IMR-90 (cell line): ENCODE data around the gene DNAH5. TPM values are rescaled to one million over a fixed set of nuclear protein-coding genes. Genes with fewer than 3 reads are reported as not detected.

ENCODE experiments used
- ATAC-seq: fragments of 200-7000 bp; cut with Tn5 transposase; 2 replicates; pipeline ENCODE4 v1.9.1; 2020; ENCODE audit warnings: low read depth, mild to moderate bottlenecking, moderate library complexity
- BruUV-seq: library from RNA; stranded (reverse); fragments of 400-500 nt; replicated peaks from 2 replicates; lab custom pipeline; 2021; lab: Mats Ljungman, UMichigan
- CTCF ChIA-PET: fragments of 300-600 bp; formaldehyde crosslinking; extraction: SDS; loops from one replicate; lab custom pipeline; 2021; ENCODE audit warnings: antibody characterized with exemption; lab: Yijun Ruan, JAX
- POLR2A ChIA-PET: fragments of 300-600 bp; sonication (Branson Sonifier 250); formaldehyde crosslinking; loops from one replicate; lab custom pipeline; 2022; ENCODE audit warnings: antibody characterized with exemption; ENCODE audit not compliant: unreplicated experiment; lab: Charles Lee
- DNase-seq: peaks from one replicate; pipeline ENCODE4 v3.0.0; 2013
- H2AFZ ChIP-seq: replicated peaks from 2 replicates; pipeline ENCODE3; 2013; ENCODE audit warnings: low read length, mild to moderate bottlenecking; ENCODE audit not compliant: poor library complexity
- H2AK5ac ChIP-seq: 2 replicates; pipeline ENCODE4 v1.6.1; 2013; ENCODE audit warnings: low read depth, low read length, inconsistent platforms
- H2AK9ac ChIP-seq: replicated peaks from 2 replicates; pipeline ENCODE3; 2013; ENCODE audit warnings: mild to moderate bottlenecking, low read depth, low read length, moderate library complexity; ENCODE audit not compliant: poor library complexity
- H2BK120ac ChIP-seq: 2 replicates; pipeline ENCODE4 v1.6.1; 2013; ENCODE audit warnings: low read depth, low read length, inconsistent platforms
- H2BK15ac ChIP-seq: 3 replicates; pipeline ENCODE4 v1.6.1; 2013; ENCODE audit warnings: low read depth, low read length, inconsistent platforms
- H2BK20ac ChIP-seq: 2 replicates; pipeline ENCODE4 v1.6.1; 2013; ENCODE audit warnings: low read depth, mild to moderate bottlenecking, inconsistent platforms, low read length, moderate library complexity
- H2BK5ac ChIP-seq: 2 replicates; pipeline ENCODE4 v1.6.1; 2013; ENCODE audit warnings: mild to moderate bottlenecking, low read depth, low read length, inconsistent platforms; ENCODE audit not compliant: poor library complexity, severe bottlenecking
- H3K14ac ChIP-seq: replicated peaks from 2 replicates; pipeline ENCODE4 v1.6.1; 2013; ENCODE audit warnings: low read depth, low read length, inconsistent platforms
- H3K18ac ChIP-seq: 2 replicates; pipeline ENCODE4 v1.6.1; 2013; ENCODE audit warnings: low read depth, low read length, control low read depth
- H3K23ac ChIP-seq: 2 replicates; pipeline ENCODE4 v1.6.1; 2013; ENCODE audit warnings: low read depth, low read length, inconsistent platforms
- H3K27ac ChIP-seq: 2 replicates; pipeline ENCODE4 v1.5.1; 2013; ENCODE audit warnings: mild to moderate bottlenecking, control low read depth, low read length; ENCODE audit not compliant: insufficient read depth
- H3K27me3 ChIP-seq: 2 replicates; pipeline ENCODE4 v1.6.1; 2013; ENCODE audit warnings: low read length; ENCODE audit not compliant: control insufficient read depth, insufficient read depth
- H3K36me3 ChIP-seq: 2 replicates; pipeline ENCODE4 v1.6.1; 2013; ENCODE audit warnings: low read length, mixed read lengths; ENCODE audit not compliant: control insufficient read depth, insufficient read depth
- H3K4ac ChIP-seq: 2 replicates; pipeline ENCODE4 v1.6.1; 2013; ENCODE audit warnings: low read depth, low read length, inconsistent platforms
- H3K4me1 ChIP-seq: 2 replicates; pipeline ENCODE4 v1.6.1; 2013; ENCODE audit warnings: low read length, mixed read lengths; ENCODE audit not compliant: control insufficient read depth, insufficient read depth
- H3K4me2 ChIP-seq: 2 replicates; pipeline ENCODE4 v1.6.1; 2013; ENCODE audit warnings: low read depth, mild to moderate bottlenecking, control low read depth, low read length, moderate library complexity
- H3K4me3 ChIP-seq: 2 replicates; pipeline ENCODE4 v1.5.1; 2013; ENCODE audit warnings: low read depth, mild to moderate bottlenecking, control low read depth, low read length, moderate library complexity; ENCODE audit not compliant: insufficient read depth
- H3K56ac ChIP-seq: 2 replicates; pipeline ENCODE4 v1.6.1; 2013; ENCODE audit warnings: low read length, inconsistent platforms; ENCODE audit not compliant: insufficient read depth; ENCODE audit errors: extremely low read depth
- H3K79me1 ChIP-seq, 2 experiments: 2 replicates each; pipeline ENCODE4 v1.6.1; 2013; ENCODE audit warnings: low read length in 2 of 2, inconsistent platforms in 1 of 2, low read depth in 1 of 2
- H3K9ac ChIP-seq: 2 replicates; pipeline ENCODE4 v1.6.1; 2013; ENCODE audit warnings: low read depth, low read length, control low read depth
- H3K9me1 ChIP-seq: 2 replicates; pipeline ENCODE4 v1.6.1; 2013; ENCODE audit warnings: low read length, inconsistent platforms; ENCODE audit not compliant: insufficient read depth
- H3K9me3 ChIP-seq: 2 replicates; pipeline ENCODE4 v1.6.1; 2013; ENCODE audit warnings: low read length; ENCODE audit not compliant: control insufficient read depth, insufficient read depth
- H4K20me1 ChIP-seq: 2 replicates; pipeline ENCODE4 v1.6.1; 2013; ENCODE audit warnings: low read length, inconsistent platforms; ENCODE audit not compliant: insufficient read depth
- H4K5ac ChIP-seq: 2 replicates; pipeline ENCODE4 v1.6.1; 2013; ENCODE audit warnings: mild to moderate bottlenecking, low read depth, low read length, control low read depth
- H4K8ac ChIP-seq, 2 experiments: 2 replicates each; pipeline ENCODE4 v1.6.1; 2013; ENCODE audit warnings: low read depth in 2 of 2, low read length in 2 of 2, control low read depth in 1 of 2, inconsistent platforms in 1 of 2
- H4K91ac ChIP-seq: 2 replicates; pipeline ENCODE4 v1.6.1; 2013; ENCODE audit warnings: low read depth, low read length, inconsistent platforms; ENCODE audit not compliant: insufficient read depth
- BHLHE40 ChIP-seq: fragments of 150-350 bp; IDR thresholded peaks from 2 replicates; pipeline ENCODE4 v1.6.1; 2016; ENCODE audit warnings: mild to moderate bottlenecking, low read depth, low read length
- CEBPB ChIP-seq: IDR thresholded peaks from 2 replicates; pipeline ENCODE4 v1.6.1; 2012; ENCODE audit warnings: low read depth, low read length, improper control_type of control experiment
- CHD1 ChIP-seq: IDR thresholded peaks from 2 replicates; pipeline ENCODE4 v1.6.1; 2012; ENCODE audit warnings: low read depth, low read length, improper control_type of control experiment
- CTCF ChIP-seq: conservative IDR thresholded peaks from 2 replicates; pipeline ENCODE4 v1.5.1; 2012; ENCODE audit warnings: mild to moderate bottlenecking, low read depth, low read length, improper control_type of control experiment
- ELK1 ChIP-seq: fragments of 150-350 bp; IDR thresholded peaks from 2 replicates; pipeline ENCODE4 v1.6.1; 2016; ENCODE audit warnings: low read depth, mild to moderate bottlenecking, low read length, moderate library complexity, borderline replicate concordance
- FOS ChIP-seq: fragments of 150-350 bp; IDR thresholded peaks from 2 replicates; pipeline ENCODE4 v1.6.1; 2016; ENCODE audit warnings: low read depth, low read length
- MAFK ChIP-seq: IDR thresholded peaks from 2 replicates; pipeline ENCODE4 v1.6.1; 2012; ENCODE audit warnings: low read depth, low read length, improper control_type of control experiment
- MAZ ChIP-seq: IDR thresholded peaks from 2 replicates; pipeline ENCODE4 v1.6.1; 2012; ENCODE audit warnings: low read depth, mild to moderate bottlenecking, low read length, improper control_type of control experiment, moderate library complexity, borderline replicate concordance
- MXI1 ChIP-seq: IDR thresholded peaks from 2 replicates; pipeline ENCODE4 v1.6.1; 2012; ENCODE audit warnings: low read depth, mild to moderate bottlenecking, low read length, moderate library complexity, borderline replicate concordance
- NFE2L2 ChIP-seq: fragments of 150-350 bp; IDR thresholded peaks from 2 replicates; pipeline ENCODE4 v1.6.1; 2016; ENCODE audit warnings: low read depth, mild to moderate bottlenecking, low read length
- POLR2A ChIP-seq: IDR thresholded peaks from 2 replicates; pipeline ENCODE4 v1.6.1; 2012; ENCODE audit warnings: mild to moderate bottlenecking, low read depth, low read length
- RAD21 ChIP-seq: IDR thresholded peaks from 2 replicates; pipeline ENCODE4 v1.6.1; 2012; ENCODE audit warnings: low read length, improper control_type of control experiment
- RCOR1 ChIP-seq: IDR thresholded peaks from 2 replicates; pipeline ENCODE4 v1.6.1; 2012; ENCODE audit warnings: mild to moderate bottlenecking, low read length, improper control_type of control experiment; ENCODE audit not compliant: insufficient replicate concordance
- RFX5 ChIP-seq: IDR thresholded peaks from 2 replicates; pipeline ENCODE4 v1.8.0; 2012; ENCODE audit warnings: low read depth, mild to moderate bottlenecking, low read length, moderate library complexity
- SMC3 ChIP-seq: fragments of 150-350 bp; IDR thresholded peaks from 2 replicates; pipeline ENCODE4 v1.6.1; 2016; ENCODE audit warnings: low read depth, mild to moderate bottlenecking, antibody characterized with exemption, low read length, moderate library complexity
- USF2 ChIP-seq: fragments of 150-350 bp; IDR thresholded peaks from 2 replicates; pipeline ENCODE4 v1.6.1; 2017; ENCODE audit warnings: mild to moderate bottlenecking, antibody characterized with exemption, low read length, low read depth
- WGBS, 2 experiments: methylation state at CpG; one replicate each; pipeline versions ENCODE4 v1.1.5 to v1.1.7; 2013; ENCODE audit warnings: missing lambda C conversion rate in 2 of 2; ENCODE audit not compliant: insufficient read length in 1 of 2; ENCODE audit errors: extremely low coverage in 2 of 2; 5-methylcytosine and 5-hydroxymethylcytosine counted together
- dilution Hi-C: fragments of 300-500 bp; cut with HindIII; formaldehyde crosslinking; loops from one replicate; pipeline ENCODE4 v1.14.3; 2018; ENCODE audit warnings: low sequenced_read_pairs; ENCODE audit not compliant: unreplicated experiment
- in situ Hi-C: fragments of 300-500 bp; cut with MboI; formaldehyde crosslinking; loops from 3 replicates; pipeline ENCODE4 v1.14.3; 2019; ENCODE audit warnings: low sequenced_read_pairs, inconsistent platforms, mixed read lengths
- intact Hi-C: fragments of 100-400 bp; cut with micrococcal nuclease; formaldehyde crosslinking; loops from 2 replicates; pipeline ENCODE4 v1.10.0; 2022
- polyA plus RNA-seq, 3 experiments: library from polyadenylated mRNA; depleted of rRNA; stranded (reverse); fragments of >200 nt; gene quantifications; 2 replicates each; pipeline ENCODE4 v1.2.3, GENCODE V29; 2012; ENCODE audit warnings: low replicate concordance in 1 of 3
- total RNA-seq: library from RNA; depleted of rRNA; stranded (reverse); fragments of >200 nt; gene quantifications from 2 replicates; pipeline ENCODE4 v1.2.3, GENCODE V29; 2012

Gene DNAH5
- total and polyA plus RNA-seq, 2 of the 4 experiments (the other 2 are of a cell fraction): 1.9 to 4.3 TPM

- CTCF ChIA-PET: no interaction called here
- H3K9me3 ChIP-seq: no peaks in the 10 kb centered on the region
- no TSS peak for BruUV-seq
- no peak overlapping the region for H3K18ac ChIP-seq
- H4K20me1 ChIP-seq: no peaks in the 10 kb centered on the region
- no peak overlapping the region for H2BK20ac ChIP-seq
- intact Hi-C loops: no loop called here
- DNase-seq: no peak
- H4K5ac ChIP-seq: no peak overlapping the region
- ATAC-seq: peak; percentile 51
- no peak overlapping the region for H3K56ac ChIP-seq
- no peak overlapping the region for H2BK5ac ChIP-seq
- H3K9me1 ChIP-seq: no peaks in the 10 kb centered on the region
- no peak overlapping the region for H4K8ac ChIP-seq
- H2BK15ac ChIP-seq: no peak overlapping the region
- H3K9ac ChIP-seq: no peak overlapping the region
- no peak overlapping the region for H3K23ac ChIP-seq
- no peak overlapping the region for H3K4me2 ChIP-seq
- H3K27ac ChIP-seq: no peak overlapping the region
- H3K36me3 ChIP-seq: peaks cover 10% of the 10 kb centered on the region
- no peak overlapping the region for H2BK120ac ChIP-seq
- no peak overlapping the region for H2AK5ac ChIP-seq
- H3K4ac ChIP-seq: no peak overlapping the region
- POLR2A ChIA-PET: no interaction called here
- WGBS, 2 experiments: no CpG with 5 or more reads among the region's 2 CpGs
- H3K4me1 ChIP-seq: no peaks in the 10 kb centered on the region; the same call in 1 of the 2 replicates
- H3K4me3 ChIP-seq: no peak overlapping the region
- no peak overlapping the region for H2AK9ac ChIP-seq
- no peaks in the 10 kb centered on the region for H3K79me1 ChIP-seq
- TF ChIP-seq CEBPB (no peak), CHD1 (no peak), FOS (no peak), RFX5 (no peak), RAD21 (no peak), ELK1 (no peak), CTCF (no peak), USF2 (no peak), NFE2L2 (no peak), POLR2A (no peak), SMC3 (no peak), MXI1 (no peak), BHLHE40 (no peak), MAZ (no peak), RCOR1 (no peak), MAFK (no peak)
- H3K27me3 ChIP-seq: no peaks in the 10 kb centered on the region
- no peak overlapping the region for H3K14ac ChIP-seq
- no peak overlapping the region for H4K91ac ChIP-seq
- dilution Hi-C loops: no loop called here
- in situ Hi-C loops: no loop called here
- H2AFZ ChIP-seq: no peak overlapping the region
Measured at GRCh38 chr5:13910201-13910600, 34.3 kb downstream of the DNAH5 start.
